Sigmoid colon (tissue), 7 donors: ENCODE measurements around the gene ZFAND3. TPM values are rescaled to one million over a fixed set of nuclear protein-coding genes. Genes with fewer than 3 reads are reported as not detected.

Source experiments
- DNase-seq: peaks from one replicate; pipeline ENCODE4 v3.0.0-alpha.2; 2019
- H3K27ac ChIP-seq, 4 donors: fragments of 200-600 bp; sonication (generic); one replicate each; pipeline ENCODE4 v1.5.1; 2016 to 2019; ENCODE audit warnings: mild to moderate bottlenecking in 1 of 4
- H3K27me3 ChIP-seq, 3 donors: fragments of 200-600 bp; sonication (generic); one replicate each; pipeline ENCODE4 v1.5.1; 2019; ENCODE audit warnings: mild to moderate bottlenecking in 1 of 3
- H3K36me3 ChIP-seq, 4 donors: fragments of 200-600 bp; sonication (generic); one replicate each; pipeline ENCODE4 v1.5.1; 2016 to 2019
- H3K4me1 ChIP-seq, 4 donors: fragments of 200-600 bp; sonication (generic); one replicate each; pipeline ENCODE4 v1.5.1; 2017 to 2019
- H3K4me3 ChIP-seq, 4 donors: fragments of 200-600 bp; sonication (generic); one replicate each; pipeline ENCODE4 v1.5.1; 2017 to 2019; ENCODE audit warnings: mild to moderate bottlenecking in 2 of 4, moderate library complexity in 1 of 4
- H3K9me3 ChIP-seq, 4 donors: fragments of 200-600 bp in 3 of 4; sonication (generic) in 3 of 4; one replicate each; pipeline versions ENCODE4 v1.5.1 to v1.6.1; 2013 to 2019
- EP300 ChIP-seq, 4 donors: sonication (generic); formaldehyde crosslinking; IDR thresholded peaks; one replicate each; pipeline ENCODE4 v1.6.1; 2017; ENCODE audit warnings: antibody characterized with exemption in 4 of 4
- POLR2A ChIP-seq, 2 donors: fragments of 450-650 bp; IDR thresholded peaks; one replicate each; pipeline ENCODE4 v1.6.1; 2016; ENCODE audit warnings: antibody characterized with exemption in 2 of 2, mild to moderate bottlenecking in 2 of 2, moderate library complexity in 2 of 2
- POLR2AphosphoS5 ChIP-seq, 4 donors: sonication (generic); formaldehyde crosslinking; IDR thresholded peaks; one replicate each; pipeline ENCODE4 v1.6.1; 2017; ENCODE audit warnings: antibody characterized with exemption in 4 of 4
- WGBS, 2 donors: extraction: QIAGEN DNeasy Blood & Tissue Kit; methylation state at CpG; one replicate each; pipeline ENCODE4 v1.1.7; 2013; 5-methylcytosine and 5-hydroxymethylcytosine counted together
- intact Hi-C: fragments of 100-400 bp; cut with DNase I; formaldehyde crosslinking; loops from one replicate; pipeline ENCODE4 v1.15.1; 2023
- polyA plus RNA-seq, 3 donors: library from polyadenylated mRNA; stranded (reverse); fragments of 200-250 nt; gene quantifications; one replicate each; pipeline ENCODE4 v1.2.3, GENCODE V29; 2013
- total RNA-seq, 4 donors: library from RNA; depleted of rRNA; stranded (reverse); fragments of >200 nt; gene quantifications; one replicate each; pipeline ENCODE4 v1.1.0, GENCODE V29; 2016
- TF ChIP-seq, protein P1 (sequence below), 4 experiments: fragments of 450-650 bp in 3 of 4; fragments of 200-600 bp in 1 of 4; IDR thresholded peaks; one replicate each; pipeline ENCODE4 v1.5.1; 2016 to 2019; ENCODE audit warnings: antibody characterized with exemption in 4 of 4, mild to moderate bottlenecking in 3 of 4, moderate library complexity in 2 of 4
- donor health status: healthy with polysubstance abuse.
- donor health status: Bipolar disorder and iron deficiency.
- donor health status: healthy.

The ZFAND3 gene
- total and polyA plus RNA-seq, 7 donors: 32.4 to 54.8 (median 39.0) TPM

DNA sequence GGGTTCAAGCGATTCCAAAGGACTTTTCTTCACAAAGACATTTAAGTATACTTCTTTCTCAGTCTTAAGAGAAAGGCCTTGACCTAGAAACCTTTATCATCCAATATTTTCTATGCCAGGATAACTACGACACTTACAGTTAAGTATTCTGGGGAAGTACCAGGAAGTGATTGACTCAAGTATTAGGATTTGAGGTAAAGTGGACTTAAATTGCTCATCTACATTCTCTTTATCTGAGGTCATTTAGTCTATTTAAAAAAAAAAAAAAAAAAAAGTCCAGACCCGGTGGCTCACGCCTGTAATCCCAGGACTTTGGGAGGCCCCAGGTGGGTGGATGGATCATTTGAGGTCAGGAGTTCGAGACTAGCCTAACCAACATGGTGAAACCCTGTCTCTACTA, 114.7 kb downstream of the ZFAND3 start:
- no peaks in the 10 kb centered on the region for H3K27me3 ChIP-seq
- H3K4me3 ChIP-seq: no peak overlapping the region
- H3K36me3 ChIP-seq: no peaks in the 10 kb centered on the region
- no peak for TF ChIP-seq POLR2AphosphoS5 (IDR thresholded peaks at IDR 0.05)
- no peak for TF ChIP-seq POLR2A (IDR thresholded peaks at IDR 0.05)
- no peak for TF ChIP-seq EP300 (IDR thresholded peaks at IDR 0.05)
- TF ChIP-seq, protein P1, sequence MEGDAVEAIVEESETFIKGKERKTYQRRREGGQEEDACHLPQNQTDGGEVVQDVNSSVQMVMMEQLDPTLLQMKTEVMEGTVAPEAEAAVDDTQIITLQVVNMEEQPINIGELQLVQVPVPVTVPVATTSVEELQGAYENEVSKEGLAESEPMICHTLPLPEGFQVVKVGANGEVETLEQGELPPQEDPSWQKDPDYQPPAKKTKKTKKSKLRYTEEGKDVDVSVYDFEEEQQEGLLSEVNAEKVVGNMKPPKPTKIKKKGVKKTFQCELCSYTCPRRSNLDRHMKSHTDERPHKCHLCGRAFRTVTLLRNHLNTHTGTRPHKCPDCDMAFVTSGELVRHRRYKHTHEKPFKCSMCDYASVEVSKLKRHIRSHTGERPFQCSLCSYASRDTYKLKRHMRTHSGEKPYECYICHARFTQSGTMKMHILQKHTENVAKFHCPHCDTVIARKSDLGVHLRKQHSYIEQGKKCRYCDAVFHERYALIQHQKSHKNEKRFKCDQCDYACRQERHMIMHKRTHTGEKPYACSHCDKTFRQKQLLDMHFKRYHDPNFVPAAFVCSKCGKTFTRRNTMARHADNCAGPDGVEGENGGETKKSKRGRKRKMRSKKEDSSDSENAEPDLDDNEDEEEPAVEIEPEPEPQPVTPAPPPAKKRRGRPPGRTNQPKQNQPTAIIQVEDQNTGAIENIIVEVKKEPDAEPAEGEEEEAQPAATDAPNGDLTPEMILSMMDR (IDR thresholded peaks at IDR 0.05): no peak
- peaks cover 0 to 55% (median 28%) of the 10 kb centered on the region in 4 donors for H3K4me1 ChIP-seq
- intact Hi-C loops: no loop called here
- H3K9me3 ChIP-seq: no peaks in the 10 kb centered on the region
- 95 to 96% methylated on average over 5 of the region's 5 CpGs for WGBS, 2 donors
- no peak for DNase-seq
- no peak overlapping the region for H3K27ac ChIP-seq

DNA sequence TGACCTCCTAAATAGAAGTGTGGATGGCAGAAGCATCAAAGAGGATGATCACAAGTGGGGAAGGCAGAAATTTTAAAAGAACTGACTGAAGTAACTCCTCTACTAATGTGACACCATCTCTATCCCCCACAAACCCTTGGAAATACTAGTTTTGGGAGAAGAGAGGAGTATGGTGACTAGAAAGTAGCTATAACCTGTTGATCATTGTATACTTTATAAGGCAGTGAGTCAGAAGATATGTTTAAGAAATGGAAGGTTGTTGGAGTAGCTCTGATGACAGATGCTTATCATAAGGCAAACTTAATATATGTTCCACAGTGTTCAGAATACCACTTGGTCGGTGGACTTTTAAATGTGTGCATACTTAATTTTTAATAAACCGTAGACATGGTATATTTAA, 116.6 kb downstream of the ZFAND3 start:
- H3K4me1 ChIP-seq: peaks cover 0 to 64% (median 33%) of the 10 kb centered on the region in 4 donors
- H3K9me3 ChIP-seq: no peaks in the 10 kb centered on the region
- WGBS, 2 donors: 92 to 97% methylated on average over 2 of the region's 2 CpGs
- TF ChIP-seq, protein P1 (IDR thresholded peaks at IDR 0.05): no peak
- TF ChIP-seq POLR2AphosphoS5 (IDR thresholded peaks at IDR 0.05) (no peak), POLR2A (IDR thresholded peaks at IDR 0.05) (no peak), EP300 (IDR thresholded peaks at IDR 0.05) (no peak)
- intact Hi-C loops: no loop called here
- no peaks in the 10 kb centered on the region for H3K27me3 ChIP-seq
- no peak overlapping the region for H3K27ac ChIP-seq
- no peaks in the 10 kb centered on the region for H3K36me3 ChIP-seq
- DNase-seq: no peak
- H3K4me3 ChIP-seq: no peak overlapping the region

DNA sequence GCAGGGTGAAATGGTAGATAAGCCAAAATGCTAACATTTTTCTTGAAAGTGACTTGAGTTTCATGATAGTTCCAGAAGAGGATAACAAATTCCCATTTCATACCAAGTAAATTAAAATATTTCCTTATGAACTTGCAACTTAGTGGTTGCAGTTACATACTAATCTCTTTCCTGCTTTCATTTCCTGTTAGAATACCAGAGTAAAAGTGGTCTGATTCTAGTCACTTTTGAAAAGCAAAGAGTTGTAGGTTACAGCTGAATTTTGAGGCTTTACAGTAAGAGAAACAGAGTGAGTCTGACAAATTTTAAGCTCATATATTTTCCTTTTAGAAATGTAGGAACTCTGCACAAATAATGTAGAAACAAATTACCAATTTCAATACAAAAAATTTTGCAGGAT, 117.4 kb downstream of the ZFAND3 start:
- TF ChIP-seq, protein P1 (IDR thresholded peaks at IDR 0.05): no peak
- TF ChIP-seq EP300 (IDR thresholded peaks at IDR 0.05) (no peak), POLR2A (IDR thresholded peaks at IDR 0.05) (no peak)
- intact Hi-C loops: no loop called here
- H3K4me1 ChIP-seq: peaks cover 0 to 65% (median 32%) of the 10 kb centered on the region in 4 donors

DNA sequence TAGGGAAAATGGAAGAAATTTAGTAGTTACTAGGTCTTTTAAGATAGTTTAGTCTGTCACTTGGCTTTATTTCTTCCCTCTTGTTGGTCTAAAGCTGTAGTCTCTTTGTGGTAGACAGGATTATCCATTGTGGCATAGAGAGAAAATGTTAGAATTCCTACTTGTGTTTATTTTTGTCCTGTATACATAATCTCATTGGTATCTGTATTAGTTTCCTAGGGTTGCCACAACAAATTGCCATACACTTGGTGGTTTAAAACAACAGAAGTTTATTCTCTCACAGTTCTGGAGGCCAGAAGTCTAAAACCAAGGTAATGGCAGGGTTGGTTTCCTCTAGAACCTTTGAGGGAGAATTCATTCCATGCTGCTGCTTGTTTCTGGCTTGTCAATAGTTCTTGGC, 119.4 kb downstream of the ZFAND3 start:
- Histone ChIP-seq H3K27me3 (no peaks in the 10 kb centered on the region), H3K4me3 (no peak overlapping the region), H3K9me3 (no peaks in the 10 kb centered on the region), H3K27ac (no peak overlapping the region), H3K4me1 (peaks cover 0 to 68% (median 31%) of the 10 kb centered on the region in 4 donors), H3K36me3 (no peaks in the 10 kb centered on the region)
- no peak for DNase-seq
- TF ChIP-seq, protein P1 (IDR thresholded peaks at IDR 0.05): no peak
- intact Hi-C loops: no loop called here

More for the DNA sequence above, 117.4 kb downstream of the ZFAND3 start:
- Histone ChIP-seq H3K4me3 (no peak overlapping the region), H3K9me3 (no peaks in the 10 kb centered on the region), H3K27ac (no peak overlapping the region), H3K36me3 (no peaks in the 10 kb centered on the region), H3K27me3 (no peaks in the 10 kb centered on the region)
- DNase-seq: no peak

DNA sequence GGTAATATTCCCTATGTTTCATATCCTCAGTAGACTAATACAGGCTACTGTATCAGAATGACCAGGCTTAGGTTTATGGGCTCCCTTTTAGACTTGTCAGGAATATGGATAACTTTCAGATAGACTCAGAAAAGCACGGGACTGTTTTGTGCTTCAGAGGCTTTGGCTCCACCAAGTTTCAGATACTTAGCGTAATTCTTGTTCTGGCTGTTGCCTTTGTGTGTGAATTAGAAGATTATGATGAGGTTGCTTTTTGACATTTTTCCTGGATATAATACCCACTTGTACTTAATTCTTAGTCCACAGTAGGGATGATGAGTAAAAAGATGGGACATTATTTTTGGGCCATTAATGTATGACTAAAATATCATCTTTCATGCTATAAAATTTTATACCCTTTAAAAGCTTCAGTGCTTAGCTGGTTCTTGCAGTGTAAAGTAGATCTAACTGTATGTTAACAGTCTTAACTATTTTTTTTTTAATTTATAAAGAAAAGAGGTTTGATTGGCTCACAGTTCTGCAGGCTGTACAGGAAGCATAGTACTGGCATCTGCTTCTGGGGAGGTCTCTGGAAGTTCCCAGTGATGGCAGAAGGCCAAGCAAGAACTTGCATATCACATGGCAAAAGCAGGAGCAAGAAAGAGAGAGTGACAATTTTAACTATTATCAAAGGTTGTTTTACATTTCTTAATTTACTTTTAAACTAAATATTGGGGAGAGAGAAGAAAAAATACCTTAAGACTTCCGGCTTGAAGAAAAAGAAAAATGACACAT, 120.7 kb downstream of the ZFAND3 start:
- intact Hi-C loops: no loop called here
- TF ChIP-seq EP300 (IDR thresholded peaks at IDR 0.05) (no peak), POLR2A (IDR thresholded peaks at IDR 0.05) (no peak), POLR2AphosphoS5 (IDR thresholded peaks at IDR 0.05) (no peak)
- TF ChIP-seq, protein P1 (IDR thresholded peaks at IDR 0.05): no peak
- Histone ChIP-seq H3K27ac (no peak overlapping the region), H3K27me3 (no peaks in the 10 kb centered on the region), H3K36me3 (no peaks in the 10 kb centered on the region), H3K4me3 (no peak overlapping the region), H3K4me1 (peaks cover 0 to 76% (median 32%) of the 10 kb centered on the region in 4 donors), H3K9me3 (no peaks in the 10 kb centered on the region)
- 91 to 92% methylated on average over 3 of the region's 3 CpGs for WGBS, 2 donors
- peak; percentile 67 for DNase-seq
